WI38 (cell line): ENCODE data around the gene PITPNM3.

Experiments
- H3K4me3 ChIP-seq: 2 replicates; pipeline ENCODE4 v1.5.1; 2011; ENCODE audit warnings: low read depth, mild to moderate bottlenecking, control low read depth, low read length
- TF ChIP-seq, protein P1 (sequence below): IDR thresholded peaks from 2 replicates; pipeline ENCODE4 v1.5.1; 2012; ENCODE audit warnings: low read depth, mild to moderate bottlenecking, control low read depth, low read length

Gene PITPNM3

DNA sequence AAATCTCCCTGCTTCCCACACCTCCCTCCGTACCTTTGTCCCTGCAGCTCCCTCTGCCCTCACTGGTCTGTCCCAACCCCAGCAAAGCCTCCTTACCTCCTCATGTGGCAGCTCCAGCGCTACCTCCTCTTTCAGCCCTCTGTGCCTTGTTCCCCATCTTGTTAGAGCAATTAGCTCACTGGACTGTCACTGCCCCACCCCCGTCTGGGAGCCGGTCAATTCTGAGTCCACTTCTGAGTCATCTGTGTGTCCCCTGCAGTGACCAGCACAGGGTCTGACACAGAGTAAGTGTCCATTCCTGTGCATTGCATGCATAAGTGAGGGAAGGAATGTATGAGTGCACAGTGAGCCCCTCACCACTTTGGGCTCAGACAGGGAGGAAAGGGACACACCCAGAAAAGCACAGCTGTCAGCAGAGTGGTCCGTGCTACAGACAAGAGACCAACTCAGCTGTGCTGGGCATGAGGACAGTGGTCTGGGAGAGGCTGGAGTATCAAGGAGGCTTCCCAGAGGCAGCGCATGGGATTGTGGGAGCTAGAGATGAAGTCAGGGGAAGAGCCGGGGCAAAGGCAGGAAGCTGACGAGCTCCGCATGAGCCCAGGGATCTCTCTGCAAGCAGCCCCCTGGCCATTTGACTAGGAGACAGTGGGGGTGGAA is 45.9 kb downstream of the PITPNM3 start:
- TF ChIP-seq, protein P1, sequence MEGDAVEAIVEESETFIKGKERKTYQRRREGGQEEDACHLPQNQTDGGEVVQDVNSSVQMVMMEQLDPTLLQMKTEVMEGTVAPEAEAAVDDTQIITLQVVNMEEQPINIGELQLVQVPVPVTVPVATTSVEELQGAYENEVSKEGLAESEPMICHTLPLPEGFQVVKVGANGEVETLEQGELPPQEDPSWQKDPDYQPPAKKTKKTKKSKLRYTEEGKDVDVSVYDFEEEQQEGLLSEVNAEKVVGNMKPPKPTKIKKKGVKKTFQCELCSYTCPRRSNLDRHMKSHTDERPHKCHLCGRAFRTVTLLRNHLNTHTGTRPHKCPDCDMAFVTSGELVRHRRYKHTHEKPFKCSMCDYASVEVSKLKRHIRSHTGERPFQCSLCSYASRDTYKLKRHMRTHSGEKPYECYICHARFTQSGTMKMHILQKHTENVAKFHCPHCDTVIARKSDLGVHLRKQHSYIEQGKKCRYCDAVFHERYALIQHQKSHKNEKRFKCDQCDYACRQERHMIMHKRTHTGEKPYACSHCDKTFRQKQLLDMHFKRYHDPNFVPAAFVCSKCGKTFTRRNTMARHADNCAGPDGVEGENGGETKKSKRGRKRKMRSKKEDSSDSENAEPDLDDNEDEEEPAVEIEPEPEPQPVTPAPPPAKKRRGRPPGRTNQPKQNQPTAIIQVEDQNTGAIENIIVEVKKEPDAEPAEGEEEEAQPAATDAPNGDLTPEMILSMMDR = no peak
- no peak overlapping the region for H3K4me3 ChIP-seq

DNA sequence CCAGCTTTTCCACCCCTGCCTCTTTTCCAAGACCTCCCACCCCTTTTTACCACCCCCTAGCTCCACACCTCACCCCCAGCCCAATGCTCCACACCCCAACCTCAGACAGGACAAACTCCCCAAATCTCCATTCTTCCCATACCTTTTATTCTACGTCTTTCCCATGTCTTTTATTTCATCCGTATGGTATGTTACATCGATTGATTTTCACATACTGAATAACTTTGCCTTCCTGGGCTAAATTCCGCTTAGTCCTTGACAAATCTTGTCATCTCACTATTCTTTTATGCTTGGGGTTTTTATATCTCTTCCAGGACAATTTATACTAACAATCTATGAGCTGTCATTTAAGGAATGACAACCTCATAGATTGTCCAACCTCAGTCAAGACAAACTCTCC is 46.4 kb downstream of the PITPNM3 start:
- no peak overlapping the region for H3K4me3 ChIP-seq
- TF ChIP-seq, protein P1 = no peak

DNA sequence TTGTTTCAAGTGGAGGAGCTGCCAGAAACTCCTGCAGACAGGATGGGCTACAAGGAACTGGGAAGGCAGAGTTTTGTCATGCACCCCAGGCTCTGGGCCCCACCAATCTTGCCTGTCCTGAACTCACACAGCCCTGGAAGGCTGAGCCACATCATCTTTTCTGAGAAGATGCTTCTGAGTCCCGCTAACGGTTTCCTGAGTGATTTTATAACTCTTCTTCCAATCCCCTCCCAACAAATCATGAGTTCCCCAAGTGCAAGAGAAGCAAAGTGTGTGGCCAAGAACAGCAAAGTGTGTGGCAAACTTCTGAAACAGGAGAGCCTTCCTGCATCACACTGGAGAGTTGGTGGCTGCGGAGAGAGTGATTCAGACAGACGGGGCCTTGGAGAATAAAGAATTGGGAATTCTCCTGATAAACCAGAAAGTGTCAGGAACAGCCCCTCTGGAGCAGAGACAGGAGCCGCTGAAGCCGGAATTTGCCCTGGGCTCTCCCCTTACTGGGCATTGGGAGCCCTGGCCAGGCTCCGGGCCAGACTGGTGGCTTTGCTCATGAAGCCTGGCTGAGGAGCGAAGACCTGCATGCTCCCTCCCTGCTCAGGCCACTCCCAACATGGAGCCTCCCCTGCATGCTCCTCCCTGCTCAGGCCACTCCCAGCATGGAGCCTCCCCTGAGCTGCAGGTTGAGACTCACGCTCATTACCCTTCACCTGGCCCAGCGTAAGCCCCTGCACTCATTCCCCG is 47.2 kb downstream of the PITPNM3 start:
- TF ChIP-seq, protein P1 = no peak
- H3K4me3 ChIP-seq = no peak overlapping the region

DNA sequence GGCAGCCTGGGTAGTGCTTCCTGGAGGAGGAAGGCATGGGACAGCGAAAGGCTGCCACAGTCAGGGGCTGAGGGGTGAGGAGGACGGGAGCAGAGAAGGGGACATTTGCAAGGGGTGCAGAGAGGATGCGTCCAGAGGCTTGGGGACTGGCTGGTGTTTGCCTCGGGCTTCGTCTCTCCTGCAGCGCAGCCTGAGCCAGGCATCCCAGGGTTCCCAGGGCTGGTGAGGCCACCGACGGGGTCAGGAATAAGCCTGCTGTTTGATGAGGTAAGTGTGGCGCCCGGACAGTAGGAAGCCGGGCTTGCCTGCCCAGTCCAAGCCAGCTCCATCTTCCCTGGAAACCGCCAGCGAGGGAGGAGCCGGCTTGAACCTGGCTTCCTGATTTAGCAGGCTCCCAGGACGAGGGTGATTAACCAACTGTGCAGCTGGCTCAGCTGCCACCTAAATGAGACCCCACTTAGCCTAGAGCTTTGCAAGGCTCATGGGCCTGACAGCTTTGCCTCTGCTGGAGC is 47.8 kb downstream of the PITPNM3 start:
- H3K4me3 ChIP-seq = no peak overlapping the region
- TF ChIP-seq, protein P1 = no peak

DNA sequence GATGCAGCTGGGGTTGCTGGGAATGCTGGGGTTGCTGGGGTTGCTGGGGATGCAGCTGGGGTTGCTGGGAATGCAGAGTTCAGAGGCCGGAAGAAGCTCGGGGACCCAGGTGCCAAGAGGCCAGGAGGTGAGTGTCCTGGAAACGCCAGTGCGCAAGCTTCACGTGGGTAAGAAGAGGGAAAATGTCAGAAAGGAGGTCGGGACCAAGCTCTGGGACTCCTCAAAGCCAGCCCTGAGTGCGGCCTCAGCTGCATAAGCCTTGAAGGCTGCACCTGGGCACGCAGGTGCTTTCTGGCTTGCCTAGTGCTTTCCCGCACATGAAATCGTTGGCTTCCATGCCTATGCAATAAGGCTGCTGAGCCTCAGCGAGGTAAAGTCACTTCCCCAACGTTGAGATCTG is 48.3 kb downstream of the PITPNM3 start:
- TF ChIP-seq, protein P1 = no peak
- H3K4me3 ChIP-seq = no peak overlapping the region

DNA sequence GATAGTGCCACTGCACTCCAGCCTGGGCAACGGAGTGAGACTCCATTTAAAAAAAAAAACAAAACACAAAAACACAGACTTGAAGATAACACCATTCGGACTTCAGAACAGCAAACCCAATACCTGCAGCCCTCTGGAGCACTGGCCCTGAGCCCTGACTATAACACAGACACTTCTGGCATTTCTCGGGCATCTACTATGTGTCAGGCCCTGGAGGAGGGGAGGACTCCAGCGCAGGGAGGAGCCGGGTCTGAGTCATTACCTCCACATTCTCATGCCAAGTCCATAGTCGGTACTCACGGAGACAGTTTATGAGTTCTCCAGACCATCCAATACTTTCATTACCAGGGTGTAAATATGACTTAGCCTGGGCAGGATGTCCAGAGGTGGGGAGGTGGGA is 48.8 kb downstream of the PITPNM3 start:
- TF ChIP-seq, protein P1 = no peak
- H3K4me3 ChIP-seq = no peak overlapping the region

DNA sequence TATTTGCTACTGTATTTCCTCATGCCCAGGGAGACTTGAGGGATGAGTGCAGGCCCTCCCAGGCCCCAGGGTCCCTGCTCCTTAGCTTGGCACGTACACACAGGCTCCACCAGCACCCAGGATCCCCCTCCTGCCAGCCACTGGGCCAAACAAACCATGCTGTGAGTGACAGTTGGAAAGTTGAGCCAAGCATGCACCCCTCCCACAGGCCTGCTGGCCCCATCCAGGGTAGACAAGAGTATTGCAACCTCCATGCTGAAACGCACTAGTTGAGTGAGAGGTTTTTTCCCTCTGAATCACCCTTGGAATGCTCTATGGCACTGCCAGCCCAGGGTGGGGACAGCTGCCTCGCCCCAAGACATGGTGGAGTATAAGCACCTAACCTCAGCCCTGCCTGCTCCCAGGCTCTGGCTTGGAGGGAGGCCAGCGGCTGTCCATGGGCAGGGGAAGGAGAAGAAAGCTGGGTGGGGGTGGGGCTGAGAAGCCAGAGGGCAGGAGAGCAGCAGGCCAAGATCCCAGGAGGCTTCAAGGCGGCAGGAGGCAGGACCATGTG is 49.6 kb downstream of the PITPNM3 start:
- TF ChIP-seq, protein P1 = no peak
- no peak overlapping the region for H3K4me3 ChIP-seq
